Stimulated activated naive CD8-positive, alpha-beta T cell treated with anti-CD3 and anti-CD28 coated beads, Interleukin-15, Interleukin-2, amounts not matched to agents 100 U/mL and 50 U/mL, for 24 hours (primary cell): ENCODE results near the gene ANKRD31.
A peak's percentile ranks its signal among the peaks of the same experiment; 100 is the strongest.

Experiments
- ATAC-seq: fragments of 150-1000 bp; cut with Tn5 transposase; one replicate; pipeline ENCODE4 v1.10.0; 2021
- DNase-seq: peaks from one replicate; pipeline ENCODE4 v3.0.0; 2021

Gene ANKRD31

GRCh38 chr5:75034137-75034739 lies 202.4 kb downstream of the ANKRD31 start:
- DNase-seq (peak; percentile 42), ATAC-seq (peak; percentile 60)

GRCh38 chr5:75031366-75031765 lies 205.3 kb downstream of the ANKRD31 start:
- ATAC-seq (no peak), DNase-seq (no peak)

GRCh38 chr5:75028090-75028489 lies 208.6 kb downstream of the ANKRD31 start:
- ATAC-seq (peak; percentile 33), DNase-seq (no peak)

- peak; percentile 41 for DNase-seq
- ATAC-seq = peak; percentile 92
Measured at GRCh38 chr5:75023368-75024159, 213.1 kb downstream of the ANKRD31 start.

- ATAC-seq = no peak
- no peak for DNase-seq
Measured at GRCh38 chr5:75021800-75022199, 214.9 kb downstream of the ANKRD31 start.

GRCh38 chr5:75021219-75021618 lies 215.5 kb downstream of the ANKRD31 start:
- ATAC-seq (no peak), DNase-seq (no peak)

- ATAC-seq (no peak), DNase-seq (no peak)
Measured at GRCh38 chr5:75020016-75020656, 216.5 kb downstream of the ANKRD31 start.

- ATAC-seq = no peak
Measured at GRCh38 chr5:75018805-75019587, 217.7 kb downstream of the ANKRD31 start.

More at GRCh38 chr5:75018805-75019587, 217.7 kb downstream of the ANKRD31 start:
- DNase-seq = no peak
